SK-N-SH (cell line): Measurements from ENCODE around the gene DSCAML1. TPM values are rescaled to one million over a fixed set of nuclear protein-coding genes. Genes with fewer than 3 reads are reported as not detected.
A peak's percentile ranks its signal among the peaks of the same experiment; 100 is the strongest.

Experiments used
- CTCF ChIA-PET: fragments of 300-600, 350-600 bp; formaldehyde crosslinking; extraction: SDS; loops from one replicate; lab custom pipeline; 2021; lab: Yijun Ruan, JAX
- POLR2A ChIA-PET: fragments of 350-600 bp; sonication (Branson Sonifier 250); formaldehyde crosslinking; extraction: SDS; loops from one replicate; lab custom pipeline; 2020; ENCODE audit warnings: antibody characterized with exemption, inconsistent platforms; lab: Yijun Ruan, JAX
- DNase-seq: peaks from one replicate; pipeline ENCODE4 v3.0.0; 2012
- H2AFZ ChIP-seq: fragments of 200-600 bp; sonication (generic); 2 replicates; pipeline ENCODE4 v1.8.1; 2016; ENCODE audit warnings: antibody characterized with exemption, mild to moderate bottlenecking, low read depth
- H3F3A ChIP-seq: fragments of 200-600 bp; sonication (generic); replicated peaks from 2 replicates; pipeline ENCODE3; 2016; ENCODE audit warnings: antibody characterized with exemption, mild to moderate bottlenecking; ENCODE audit not compliant: insufficient read depth
- H3K27ac ChIP-seq, 2 experiments: fragments of 200-500 bp in 1 of 2; fragments of 200-600 bp in 1 of 2; sonication (Bioruptor generic) in 1 of 2; sonication (generic), shearing (Covaris generic) in 1 of 2; 2 replicates each; pipeline versions ENCODE4 v1.5.1 to v1.6.1; 2014 to 2016; ENCODE audit warnings: low read depth in 2 of 2, inconsistent platforms in 1 of 2, low read length in 1 of 2, mild to moderate bottlenecking in 1 of 2, mixed read lengths in 1 of 2
- H3K27me3 ChIP-seq: fragments of 200-600 bp; sonication (generic), shearing (Covaris generic); 2 replicates; pipeline ENCODE4 v1.6.1; 2016; ENCODE audit warnings: mixed run types; ENCODE audit not compliant: insufficient read depth
- H3K36me3 ChIP-seq, 2 experiments: fragments of 200-500 bp in 1 of 2; fragments of 200-600 bp in 1 of 2; sonication (Bioruptor generic) in 1 of 2; sonication (generic) in 1 of 2; replicated peaks in 1 of 2; 2 replicates each; pipeline versions ENCODE3 to v1.5.1; 2014 to 2016; ENCODE audit warnings: low read length in 1 of 2, mild to moderate bottlenecking in 1 of 2; ENCODE audit not compliant: insufficient read depth in 2 of 2, control insufficient read depth in 1 of 2
- H3K4me1 ChIP-seq, 2 experiments: fragments of 200-500 bp in 1 of 2; fragments of 200-600 bp in 1 of 2; sonication (Bioruptor generic) in 1 of 2; sonication (generic), shearing (Covaris generic) in 1 of 2; 2 replicates each; pipeline versions ENCODE4 v1.5.1 to v1.6.1; 2014 to 2016; ENCODE audit warnings: low read depth in 1 of 2, low read length in 1 of 2, mixed run types in 1 of 2; ENCODE audit not compliant: insufficient read depth in 2 of 2, control insufficient read depth in 1 of 2
- H3K4me2 ChIP-seq: fragments of 200-600 bp; sonication (generic), shearing (Covaris generic); 2 replicates; pipeline ENCODE4 v1.6.1; 2017; ENCODE audit warnings: mixed run types
- H3K4me3 ChIP-seq, 2 experiments: fragments of 200-500 bp in 1 of 2; fragments of 200-600 bp in 1 of 2; sonication (Bioruptor generic) in 1 of 2; sonication (generic), shearing (Covaris generic) in 1 of 2; 2 replicates each; pipeline versions ENCODE4 v1.5.1 to v1.8.1; 2014 to 2016; ENCODE audit warnings: low read depth in 2 of 2, inconsistent platforms in 1 of 2, low read length in 1 of 2, mild to moderate bottlenecking in 1 of 2, mixed read lengths in 1 of 2, moderate library complexity in 1 of 2
- H3K79me2 ChIP-seq: fragments of 200-600 bp; sonication (generic); 2 replicates; pipeline ENCODE4 v1.8.1; 2017; ENCODE audit warnings: mild to moderate bottlenecking; ENCODE audit not compliant: insufficient read depth
- H3K9ac ChIP-seq: fragments of 200-600 bp; sonication (generic); 2 replicates; pipeline ENCODE4 v1.6.1; 2017; ENCODE audit warnings: mixed run types
- H3K9me2 ChIP-seq: fragments of 200-600 bp; sonication (generic); 2 replicates; pipeline ENCODE4 v1.6.1; 2017; ENCODE audit warnings: mixed run types
- H3K9me3 ChIP-seq: fragments of 200-600 bp; sonication (generic); 2 replicates; pipeline ENCODE4 v1.6.1; 2017; ENCODE audit warnings: mixed run types, mild to moderate bottlenecking, moderate library complexity
- H4K20me1 ChIP-seq: fragments of 200-600 bp; sonication (generic); 2 replicates; pipeline ENCODE4 v1.6.1; 2017; ENCODE audit warnings: mild to moderate bottlenecking, mixed run types; ENCODE audit not compliant: insufficient read depth
- ELF1 ChIP-seq: IDR thresholded peaks from 2 replicates; pipeline ENCODE4 v1.4.0; 2012
- FOXJ3 ChIP-seq: sonication (generic); formaldehyde crosslinking; IDR thresholded peaks from 2 replicates; pipeline ENCODE4 v1.5.1; 2020; ENCODE audit warnings: mild to moderate bottlenecking, missing genetic modification reagents
- GATA2 ChIP-seq: sonication (generic); formaldehyde crosslinking; IDR thresholded peaks from 2 replicates; pipeline ENCODE4 v1.5.0; 2020; ENCODE audit warnings: mild to moderate bottlenecking, missing genetic modification reagents
- MXI1 ChIP-seq: IDR thresholded peaks from 2 replicates; pipeline ENCODE4 v1.6.1; 2012; ENCODE audit warnings: mild to moderate bottlenecking, low read depth, low read length, improper control_type of control experiment
- NFIC ChIP-seq: IDR thresholded peaks from 2 replicates; pipeline ENCODE4 v1.4.0; 2012; ENCODE audit warnings: borderline replicate concordance
- RFX5 ChIP-seq: IDR thresholded peaks from 2 replicates; pipeline ENCODE4 v1.6.1; 2012; ENCODE audit warnings: mild to moderate bottlenecking, improper control_type of control experiment, low read length
- RXRA ChIP-seq: IDR thresholded peaks from 2 replicates; pipeline ENCODE4 v1.4.0; 2012; ENCODE audit warnings: low read depth, mild to moderate bottlenecking, borderline replicate concordance
- WGBS: methylation state at CpG from one replicate; pipeline ENCODE4 v1.1.6; 2017; ENCODE audit warnings: low lambda C conversion rate; 5-methylcytosine and 5-hydroxymethylcytosine counted together
- polyA plus RNA-seq, 3 experiments: library from polyadenylated mRNA; depleted of rRNA; stranded (reverse); fragments of >200 nt; gene quantifications; 2 replicates each; pipeline ENCODE4 v1.2.3, GENCODE V29; 2012
- TF ChIP-seq, protein P1 (sequence below): IDR thresholded peaks from 2 replicates; pipeline ENCODE4; 2012
- TF ChIP-seq, protein P2 (sequence below): IDR thresholded peaks from 2 replicates; pipeline ENCODE4 v1.4.0; 2012; ENCODE audit warnings: low read depth, borderline replicate concordance
- TF ChIP-seq, protein P3 (sequence below): fragments of 150-350 bp; IDR thresholded peaks from 2 replicates; pipeline ENCODE4 v1.6.1; 2016; ENCODE audit warnings: mild to moderate bottlenecking, low read depth, low read length
- TF ChIP-seq, protein P4 (sequence below): fragments of 150-350 bp; IDR thresholded peaks from 2 replicates; pipeline ENCODE4 v1.6.1; 2017; ENCODE audit warnings: antibody characterized with exemption, low read length, low read depth, borderline replicate concordance

The DSCAML1 gene
- polyA plus RNA-seq, 1 of the 3 experiments (the other 2 are of a cell fraction) = not detected

DNA sequence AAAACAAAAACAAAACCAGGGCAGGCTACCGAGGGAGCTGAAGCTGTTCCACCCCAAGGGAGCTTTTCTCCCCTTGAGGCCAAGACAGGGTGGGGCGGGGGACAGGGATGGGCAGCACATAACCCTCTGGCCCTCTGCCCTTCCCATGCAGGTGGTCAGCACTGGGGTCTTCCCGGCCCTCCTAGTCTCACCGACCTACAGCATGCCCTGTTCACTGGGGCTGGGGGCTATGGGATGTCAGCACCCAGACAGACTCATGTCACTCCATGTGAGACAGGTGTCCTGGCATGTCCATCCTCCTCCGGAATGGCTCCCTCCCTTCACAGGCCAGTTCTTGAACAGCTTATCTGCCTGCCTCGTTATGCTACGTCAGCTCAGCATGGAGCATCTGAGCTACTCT lies 51.7 kb downstream of the DSCAML1 start (continued):
- TF ChIP-seq FOXJ3 (CRISPR knock-in tag) = no peak

DNA sequence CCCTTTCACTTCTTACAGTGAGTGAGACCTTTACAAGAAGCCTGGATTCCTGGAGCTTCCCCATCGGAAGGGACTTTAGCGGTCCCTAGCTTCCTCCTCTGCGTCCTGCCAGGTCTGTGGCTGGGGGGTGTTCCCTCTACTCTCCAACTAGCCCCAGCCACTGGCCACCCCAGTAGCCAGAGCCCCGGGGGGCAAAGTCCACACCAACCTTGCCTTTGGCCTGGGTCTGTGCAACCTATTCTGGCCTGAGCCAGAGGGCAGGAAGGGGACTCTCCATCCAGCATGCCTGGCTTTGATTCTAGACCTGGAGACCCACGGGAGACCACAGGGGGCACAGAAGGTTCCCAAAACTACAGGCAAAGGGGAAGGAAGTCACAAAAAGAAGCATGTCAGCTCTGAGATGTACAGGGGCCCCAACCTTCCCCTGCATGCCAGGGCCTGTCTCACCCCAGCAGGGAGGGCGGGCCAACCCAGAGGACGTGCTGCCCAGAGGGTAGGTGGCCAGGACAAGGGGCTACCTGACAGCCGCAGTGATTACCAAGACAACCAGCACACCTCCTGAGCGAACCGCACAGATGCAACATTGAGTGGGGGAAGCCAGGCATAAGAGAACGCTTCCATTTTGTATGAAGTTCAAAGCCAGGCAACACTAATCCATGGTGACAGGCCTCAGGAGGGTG lies 52.4 kb downstream of the DSCAML1 start:
- ChIA-PET CTCF (interaction anchor here (1.0 to 1.6 kb wide), 3 partner anchors 63 to 319 kb away, joined by 3 to 8 read pairs (median 8); no protein-coding TSS in a partner anchor), POLR2A (no interaction called here)
- WGBS = 62% methylated on average over 10 of the region's 11 CpGs
- Histone ChIP-seq H3K4me1 (peaks cover 0 to 15% of the 10 kb centered on the region in 2 experiments; a peak in 1 of 4 replicates), H2AFZ (no peak overlapping the region), H3K4me3 (no peak overlapping the region), H3K9ac (no peak overlapping the region), H3K79me2 (no peaks in the 10 kb centered on the region), H3K9me3 (no peaks in the 10 kb centered on the region), H3K36me3 (no peaks in the 10 kb centered on the region), H3K27me3 (no peaks in the 10 kb centered on the region; the same call in 1 of the 2 replicates), H3F3A (no peaks in the 10 kb centered on the region), H3K27ac (no peak overlapping the region), H3K9me2 (no peaks in the 10 kb centered on the region), H4K20me1 (no peaks in the 10 kb centered on the region), H3K4me2 (no peak overlapping the region)
- no peak for TF ChIP-seq RXRA
- TF ChIP-seq, protein P1, sequence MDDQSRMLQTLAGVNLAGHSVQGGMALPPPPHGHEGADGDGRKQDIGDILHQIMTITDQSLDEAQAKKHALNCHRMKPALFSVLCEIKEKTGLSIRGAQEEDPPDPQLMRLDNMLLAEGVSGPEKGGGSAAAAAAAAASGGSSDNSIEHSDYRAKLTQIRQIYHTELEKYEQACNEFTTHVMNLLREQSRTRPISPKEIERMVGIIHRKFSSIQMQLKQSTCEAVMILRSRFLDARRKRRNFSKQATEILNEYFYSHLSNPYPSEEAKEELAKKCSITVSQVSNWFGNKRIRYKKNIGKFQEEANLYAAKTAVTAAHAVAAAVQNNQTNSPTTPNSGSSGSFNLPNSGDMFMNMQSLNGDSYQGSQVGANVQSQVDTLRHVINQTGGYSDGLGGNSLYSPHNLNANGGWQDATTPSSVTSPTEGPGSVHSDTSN = no peak
- no peak for TF ChIP-seq NFIC
- DNase-seq = no peak

DNA sequence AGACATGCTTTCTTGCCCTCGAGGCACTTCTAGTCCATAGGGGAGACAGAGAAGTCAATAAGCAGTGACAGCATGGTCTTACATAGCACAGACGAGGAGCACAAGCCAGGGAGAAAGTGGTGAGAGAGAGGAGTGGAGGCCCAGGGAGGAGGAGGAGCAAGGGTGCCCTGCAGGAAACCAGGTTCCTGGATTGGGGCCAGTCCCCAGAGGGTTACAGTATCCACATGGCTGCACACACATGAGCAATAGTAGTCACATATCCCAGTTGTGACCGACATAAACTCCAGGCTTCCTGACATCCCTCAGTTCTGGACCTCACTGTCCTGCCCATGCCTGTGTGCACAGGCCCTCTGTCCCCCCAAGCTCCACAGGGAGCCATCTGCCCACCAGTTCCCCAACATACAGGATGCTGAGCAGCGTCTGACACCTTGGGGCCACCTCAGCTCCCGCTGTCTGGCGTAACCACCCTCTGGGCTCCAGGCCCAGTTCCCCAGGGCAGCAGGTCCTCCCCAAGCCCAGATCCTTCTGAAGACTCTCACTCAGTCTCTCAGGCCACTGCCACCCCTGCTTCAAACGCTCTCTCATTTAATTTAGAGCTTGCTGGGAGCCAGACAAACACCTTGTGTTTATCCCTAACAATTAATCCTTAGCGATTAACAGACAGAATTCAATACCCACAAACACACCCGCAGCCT lies 53.7 kb downstream of the DSCAML1 start:
- H3K9me3 ChIP-seq = no peaks in the 10 kb centered on the region
- H3K4me3 ChIP-seq = no peak overlapping the region
- H3K9me2 ChIP-seq = no peaks in the 10 kb centered on the region
- peak; percentile 62 for DNase-seq
- ChIA-PET CTCF (interaction anchor here (1.0 to 1.6 kb wide), 3 partner anchors 24 to 317 kb away, joined by 4 to 8 read pairs (median 8); no protein-coding TSS in a partner anchor), POLR2A (no interaction called here)
- H3K79me2 ChIP-seq = no peaks in the 10 kb centered on the region
- H2AFZ ChIP-seq = no peak overlapping the region
- peak overlapping the region in 1 of 2 experiments; percentile 36; a peak in 2 of 4 replicates for H3K27ac ChIP-seq
- H4K20me1 ChIP-seq = no peaks in the 10 kb centered on the region
- H3K4me1 ChIP-seq = peaks cover 0 to 15% of the 10 kb centered on the region in 2 experiments; a peak in 1 of 4 replicates
- no peak overlapping the region for H3K9ac ChIP-seq
- H3K36me3 ChIP-seq = no peaks in the 10 kb centered on the region
- TF ChIP-seq, protein P2, sequence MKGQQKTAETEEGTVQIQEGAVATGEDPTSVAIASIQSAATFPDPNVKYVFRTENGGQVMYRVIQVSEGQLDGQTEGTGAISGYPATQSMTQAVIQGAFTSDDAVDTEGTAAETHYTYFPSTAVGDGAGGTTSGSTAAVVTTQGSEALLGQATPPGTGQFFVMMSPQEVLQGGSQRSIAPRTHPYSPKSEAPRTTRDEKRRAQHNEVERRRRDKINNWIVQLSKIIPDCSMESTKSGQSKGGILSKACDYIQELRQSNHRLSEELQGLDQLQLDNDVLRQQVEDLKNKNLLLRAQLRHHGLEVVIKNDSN = no peak
- TF ChIP-seq ELF1 = no peak
- TF ChIP-seq, protein P3, sequence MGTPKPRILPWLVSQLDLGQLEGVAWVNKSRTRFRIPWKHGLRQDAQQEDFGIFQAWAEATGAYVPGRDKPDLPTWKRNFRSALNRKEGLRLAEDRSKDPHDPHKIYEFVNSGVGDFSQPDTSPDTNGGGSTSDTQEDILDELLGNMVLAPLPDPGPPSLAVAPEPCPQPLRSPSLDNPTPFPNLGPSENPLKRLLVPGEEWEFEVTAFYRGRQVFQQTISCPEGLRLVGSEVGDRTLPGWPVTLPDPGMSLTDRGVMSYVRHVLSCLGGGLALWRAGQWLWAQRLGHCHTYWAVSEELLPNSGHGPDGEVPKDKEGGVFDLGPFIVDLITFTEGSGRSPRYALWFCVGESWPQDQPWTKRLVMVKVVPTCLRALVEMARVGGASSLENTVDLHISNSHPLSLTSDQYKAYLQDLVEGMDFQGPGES = no peak
- TF ChIP-seq RFX5 = no peak
- TF ChIP-seq GATA2 (CRISPR knock-in tag) = no peak
- TF ChIP-seq, protein P4, sequence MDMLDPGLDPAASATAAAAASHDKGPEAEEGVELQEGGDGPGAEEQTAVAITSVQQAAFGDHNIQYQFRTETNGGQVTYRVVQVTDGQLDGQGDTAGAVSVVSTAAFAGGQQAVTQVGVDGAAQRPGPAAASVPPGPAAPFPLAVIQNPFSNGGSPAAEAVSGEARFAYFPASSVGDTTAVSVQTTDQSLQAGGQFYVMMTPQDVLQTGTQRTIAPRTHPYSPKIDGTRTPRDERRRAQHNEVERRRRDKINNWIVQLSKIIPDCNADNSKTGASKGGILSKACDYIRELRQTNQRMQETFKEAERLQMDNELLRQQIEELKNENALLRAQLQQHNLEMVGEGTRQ = no peak
- TF ChIP-seq MXI1 = no peak
- 0 out of 2 replicates have a peak, but pooled peaks have one; percentile 41 for TF ChIP-seq FOXJ3 (CRISPR knock-in tag)
- H3K4me2 ChIP-seq = no peak overlapping the region
- WGBS = 30% methylated on average over 8 of the region's 9 CpGs
- no peaks in the 10 kb centered on the region for H3F3A ChIP-seq
- H3K27me3 ChIP-seq = no peaks in the 10 kb centered on the region
